Neural progenitor cell (in vitro differentiated cells): Measurements from ENCODE around the gene FKBP1B.

Experiments
- CTCF ChIP-seq: fragments of 200-600 bp; sonication (generic); IDR thresholded peaks from 2 replicates; pipeline ENCODE4 v1.5.1; 2017; ENCODE audit warnings: antibody characterized with exemption, mild to moderate bottlenecking
- EZH2 ChIP-seq: fragments of 200-600 bp; sonication (generic); IDR thresholded peaks from 2 replicates; pipeline ENCODE4 v1.6.1; 2017; ENCODE audit warnings: antibody characterized with exemption, mild to moderate bottlenecking, moderate library complexity
- EZH2phosphoT487 ChIP-seq: fragments of 200-600 bp; sonication (generic); IDR thresholded peaks from 2 replicates; pipeline ENCODE4 v1.6.1; 2017; ENCODE audit warnings: antibody characterized with exemption

- no peak for TF ChIP-seq CTCF
- TF ChIP-seq EZH2 = no peak
- TF ChIP-seq EZH2phosphoT487 = no peak
Measured at GRCh38 chr2:24017711-24018110, 31.8 kb upstream of the FKBP1B start.
